Activated CD8-positive, alpha-beta memory T cell treated with anti-CD3 and anti-CD28 coated beads, Interleukin-2, amount 50 U/mL, for 24 hours (primary cell): ENCODE results near the gene KIR2DL1.
"Not testable (repeated sequence)": the region's sequence is repeated elsewhere in the genome, so short reads cannot be mapped to it uniquely, and the experiment has no call there.

Experiments used
- DNase-seq: peaks from one replicate; pipeline ENCODE4 v3.0.0-alpha.2; 2020; ENCODE audit errors: extremely low read depth

The KIR2DL1 gene

GRCh38 chr19:54769646-54770045 is at the start of gene KIR2DL1:
TSS of gene KIR2DL1 (plus strand) at chr19:54769793. CDS start at chr19:54769851, 58 bp downstream.
- not testable (repeated sequence) for DNase-seq

- no peak for DNase-seq
Observed at GRCh38 chr19:54724142-54724541, 45.5 kb upstream of the KIR2DL1 start, which contains the start of gene KIR3DL3. TSS of gene KIR3DL3 (plus strand) at chr19:54724442. CDS start at chr19:54724497, 55 bp downstream.

GRCh38 chr19:54724644-54725043 is 44.9 kb upstream of the KIR2DL1 start:
- no peak for DNase-seq

- no peak for DNase-seq
Observed at GRCh38 chr19:54725321-54725720, 44.3 kb upstream of the KIR2DL1 start.

DNA sequence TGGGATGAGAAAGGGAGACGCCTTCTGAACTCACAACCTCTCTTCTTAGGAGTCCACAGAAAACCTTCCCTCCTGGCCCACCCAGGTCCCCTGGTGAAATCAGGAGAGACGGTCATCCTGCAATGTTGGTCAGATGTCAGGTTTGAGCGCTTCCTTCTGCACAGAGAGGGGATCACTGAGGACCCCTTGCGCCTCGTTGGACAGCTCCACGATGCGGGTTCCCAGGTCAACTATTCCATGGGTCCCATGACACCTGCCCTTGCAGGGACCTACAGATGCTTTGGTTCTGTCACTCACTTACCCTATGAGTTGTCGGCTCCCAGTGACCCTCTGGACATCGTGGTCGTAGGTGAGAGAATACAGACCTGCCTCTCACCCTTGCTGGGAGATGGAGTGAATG is 42.0 kb upstream of the KIR2DL1 start:
- no peak for DNase-seq

- no peak for DNase-seq
Observed at GRCh38 chr19:54728167-54728566, 41.4 kb upstream of the KIR2DL1 start.

DNA sequence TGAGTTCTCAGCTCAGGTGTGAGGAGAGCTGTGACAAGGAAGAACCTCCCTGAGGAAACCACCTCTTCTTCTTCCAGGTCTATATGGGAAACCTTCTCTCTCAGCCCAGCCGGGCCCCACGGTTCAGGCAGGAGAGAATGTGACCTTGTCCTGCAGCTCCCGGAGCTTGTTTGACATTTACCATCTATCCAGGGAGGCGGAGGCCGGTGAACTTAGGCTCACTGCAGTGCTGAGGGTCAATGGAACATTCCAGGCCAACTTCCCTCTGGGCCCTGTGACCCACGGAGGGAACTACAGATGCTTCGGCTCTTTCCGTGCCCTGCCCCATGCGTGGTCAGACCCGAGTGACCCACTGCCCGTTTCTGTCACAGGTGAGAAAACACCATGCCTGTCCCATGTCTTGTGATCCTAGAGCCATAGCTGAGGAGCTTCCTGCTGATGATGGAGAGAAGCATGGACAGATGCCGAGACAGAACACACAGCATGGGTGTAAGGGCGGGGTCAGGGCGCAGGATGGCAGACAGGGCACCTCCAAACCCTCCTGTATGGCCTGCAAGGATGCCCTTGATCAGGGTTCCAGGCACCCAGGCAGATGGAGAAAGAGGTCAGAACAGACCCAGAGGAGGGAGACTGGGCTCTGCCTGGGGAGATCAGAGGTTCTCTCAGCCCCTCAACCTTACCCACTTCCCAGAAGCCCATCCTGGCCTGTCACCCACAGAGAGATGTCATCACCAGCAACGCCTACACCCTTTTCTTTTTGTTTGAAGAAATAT is 40.0 kb upstream of the KIR2DL1 start:
- no peak for DNase-seq

- DNase-seq, result no peak
Observed at GRCh38 chr19:54731191-54731590, 38.4 kb upstream of the KIR2DL1 start.

GRCh38 chr19:54738306-54738705 is 31.3 kb upstream of the KIR2DL1 start, which contains the start of gene KIR2DL3:
TSS of gene KIR2DL3 (plus strand) at chr19:54738513. CDS start at chr19:54738546, 33 bp downstream.
- not testable (repeated sequence) for DNase-seq

- no peak for DNase-seq
Observed at GRCh38 chr19:54738715-54739114, 30.9 kb upstream of the KIR2DL1 start.

- no peak for DNase-seq
Observed at GRCh38 chr19:54739587-54740497, 29.8 kb upstream of the KIR2DL1 start.

DNA sequence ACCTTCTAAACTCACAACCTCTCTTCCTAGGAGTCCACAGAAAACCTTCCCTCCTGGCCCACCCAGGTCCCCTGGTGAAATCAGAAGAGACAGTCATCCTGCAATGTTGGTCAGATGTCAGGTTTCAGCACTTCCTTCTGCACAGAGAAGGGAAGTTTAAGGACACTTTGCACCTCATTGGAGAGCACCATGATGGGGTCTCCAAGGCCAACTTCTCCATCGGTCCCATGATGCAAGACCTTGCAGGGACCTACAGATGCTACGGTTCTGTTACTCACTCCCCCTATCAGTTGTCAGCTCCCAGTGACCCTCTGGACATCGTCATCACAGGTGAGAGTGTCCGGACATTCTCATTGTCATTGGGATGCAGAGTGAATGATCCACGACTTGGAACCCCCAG is 27.6 kb upstream of the KIR2DL1 start:
- not testable (repeated sequence) for DNase-seq

- not testable (repeated sequence) for DNase-seq
Observed at GRCh38 chr19:54744080-54744479, 25.5 kb upstream of the KIR2DL1 start.

DNA sequence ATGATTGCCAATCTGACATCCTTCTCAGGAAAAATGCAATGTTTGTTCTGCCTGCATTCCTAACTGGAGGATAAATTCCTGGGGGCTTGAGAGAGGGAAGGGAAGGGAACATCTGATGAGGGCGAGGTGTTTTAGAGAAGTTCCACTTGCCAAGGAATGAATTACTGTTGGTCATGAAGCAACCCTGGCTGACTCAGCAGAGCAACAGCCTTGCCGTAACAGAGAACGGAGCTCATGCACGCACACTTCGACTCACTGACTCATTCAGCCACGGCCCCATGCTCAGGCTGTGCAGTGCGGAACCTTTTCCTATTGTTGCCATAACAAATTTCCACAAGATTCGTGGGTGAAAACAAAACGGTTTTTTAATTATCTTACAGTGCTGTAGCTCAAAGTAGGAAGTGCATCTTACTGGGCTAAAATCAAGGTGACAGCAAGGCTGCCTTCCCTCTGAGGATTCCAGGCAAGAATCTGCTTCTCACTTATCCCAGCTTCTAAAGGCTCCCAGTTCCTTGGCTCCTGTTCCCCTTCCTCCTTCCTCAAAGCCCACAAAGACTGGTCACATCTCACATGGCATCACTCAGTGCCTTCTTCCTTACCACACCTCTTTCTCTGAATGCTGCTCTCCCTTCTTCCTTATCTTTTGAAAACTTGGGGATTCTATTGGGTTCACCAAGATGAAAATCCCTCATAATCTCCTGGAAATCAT is 21.8 kb upstream of the KIR2DL1 start:
- not testable (repeated sequence) for DNase-seq

DNA sequence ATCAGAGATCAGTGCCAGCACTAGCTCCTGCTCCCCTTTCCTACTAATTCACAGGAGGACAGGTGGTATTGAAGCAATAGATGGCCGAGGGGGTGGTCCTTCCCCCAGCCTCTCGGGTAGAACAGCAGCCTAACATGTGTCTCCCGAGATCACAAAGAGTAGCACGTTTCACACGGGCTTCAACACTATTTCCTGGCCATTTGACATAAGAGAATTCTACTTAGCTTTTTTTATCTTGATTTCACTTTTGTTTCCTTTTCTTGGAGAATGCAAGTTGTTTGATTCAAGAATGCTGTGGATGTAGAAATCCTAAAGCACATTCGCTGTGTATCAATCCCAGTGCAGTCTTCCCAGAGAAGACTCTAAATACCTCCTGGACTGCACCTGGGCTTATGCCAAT is 19.3 kb upstream of the KIR2DL1 start:
- DNase-seq, result not testable (repeated sequence)

GRCh38 chr19:54756204-54757110 is 13.1 kb upstream of the KIR2DL1 start:
- not testable (repeated sequence) for DNase-seq

DNA sequence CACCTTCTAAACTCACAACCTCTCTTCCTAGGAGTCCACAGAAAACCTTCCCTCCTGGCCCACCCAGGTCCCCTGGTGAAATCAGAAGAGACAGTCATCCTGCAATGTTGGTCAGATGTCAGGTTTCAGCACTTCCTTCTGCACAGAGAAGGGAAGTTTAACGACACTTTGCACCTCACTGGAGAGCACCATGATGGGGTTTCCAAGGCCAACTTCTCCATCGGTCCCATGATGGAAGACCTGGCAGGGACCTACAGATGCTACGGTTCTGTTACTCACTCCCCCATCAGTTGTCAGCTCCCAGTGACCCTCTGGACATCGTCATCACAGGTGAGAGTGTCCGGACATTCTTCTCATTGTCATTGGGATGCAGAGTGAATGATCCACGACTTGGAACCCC is 11.0 kb upstream of the KIR2DL1 start:
- not testable (repeated sequence) for DNase-seq

DNA sequence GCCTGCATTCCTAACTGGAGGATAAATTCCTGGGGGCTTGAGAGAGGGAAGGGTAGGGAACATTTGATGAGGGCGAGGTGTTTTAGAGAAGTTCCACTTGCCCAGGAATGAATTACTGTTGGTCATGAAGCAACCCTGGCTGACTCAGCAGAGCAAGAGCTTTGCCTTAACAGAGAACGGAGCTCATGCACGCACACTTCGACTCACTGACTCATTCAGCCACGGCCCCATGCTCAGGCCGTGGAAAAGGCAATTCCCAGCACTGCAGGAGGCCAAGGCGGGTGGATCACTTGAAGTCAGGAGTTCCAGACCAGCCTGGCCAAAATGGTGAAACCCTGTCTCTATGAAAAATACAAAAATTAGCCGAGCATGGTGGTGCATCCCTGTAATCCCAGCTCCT is 5.4 kb upstream of the KIR2DL1 start:
- not testable (repeated sequence) for DNase-seq

DNA sequence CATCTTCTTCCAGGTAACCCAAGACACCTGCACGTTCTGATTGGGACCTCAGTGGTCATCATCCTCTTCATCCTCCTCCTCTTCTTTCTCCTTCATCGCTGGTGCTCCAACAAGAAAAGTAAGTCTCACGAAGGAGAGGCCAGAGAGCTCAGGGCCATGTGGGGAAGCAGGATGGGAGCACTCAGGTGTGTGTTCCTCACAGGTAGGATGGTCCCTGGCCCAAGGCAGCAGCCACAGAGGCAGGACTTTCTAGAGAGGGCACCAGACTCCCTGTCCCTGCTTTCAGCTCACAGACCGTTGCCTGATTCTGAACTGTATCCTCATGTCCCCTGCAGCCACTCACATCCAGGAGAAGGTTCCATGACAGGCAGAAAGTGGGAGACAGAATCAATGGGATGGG is 3.1 kb upstream of the KIR2DL1 start:
- not testable (repeated sequence) for DNase-seq

DNA sequence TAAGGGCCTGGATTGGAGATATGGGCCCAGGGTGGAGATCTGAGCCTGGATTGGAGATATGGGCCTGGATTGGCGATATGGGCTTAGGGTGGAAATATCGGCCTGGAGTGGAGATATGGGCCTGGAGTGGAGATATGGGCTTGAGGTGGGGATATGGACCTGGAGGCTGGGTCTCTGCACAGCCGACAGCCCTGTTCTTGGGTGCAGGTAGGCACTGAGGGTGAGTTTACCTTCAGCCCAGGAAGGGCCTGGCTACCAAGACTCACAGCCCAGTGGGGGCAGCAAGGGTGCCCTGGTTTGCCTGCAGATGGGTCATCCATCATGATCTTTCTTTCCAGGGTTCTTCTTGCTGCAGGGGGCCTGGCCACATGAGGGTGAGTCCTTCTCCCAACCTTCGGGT is 918 bp downstream of the KIR2DL1 start:
- not testable (repeated sequence) for DNase-seq
